ENCODE results near the gene PSMD1.

PSMD1 gene

DNA sequence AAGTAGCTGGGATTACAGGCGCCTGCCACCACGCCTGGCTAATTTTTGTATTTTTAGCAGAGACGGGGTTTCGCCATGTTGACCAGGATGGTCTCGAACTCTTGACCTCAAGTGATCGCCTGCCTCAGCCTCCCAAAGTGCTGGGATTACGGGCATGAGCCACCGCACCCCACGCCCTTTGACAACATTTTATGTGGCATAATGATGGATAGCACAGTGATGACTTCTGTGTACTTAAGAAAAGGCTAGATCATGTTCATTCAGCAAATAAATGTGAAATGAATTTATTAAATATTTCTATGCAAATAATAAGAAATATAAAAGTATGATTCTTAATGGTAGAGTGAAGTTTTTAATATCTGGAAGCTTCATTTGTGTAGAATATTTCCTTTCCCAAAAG, 70.8 kb downstream of the PSMD1 start:
- no peak for DNase-seq (ENCODE audit: low spot score)
- no peak overlapping the region for H3K27ac ChIP-seq
- TF ChIP-seq, protein P1, sequence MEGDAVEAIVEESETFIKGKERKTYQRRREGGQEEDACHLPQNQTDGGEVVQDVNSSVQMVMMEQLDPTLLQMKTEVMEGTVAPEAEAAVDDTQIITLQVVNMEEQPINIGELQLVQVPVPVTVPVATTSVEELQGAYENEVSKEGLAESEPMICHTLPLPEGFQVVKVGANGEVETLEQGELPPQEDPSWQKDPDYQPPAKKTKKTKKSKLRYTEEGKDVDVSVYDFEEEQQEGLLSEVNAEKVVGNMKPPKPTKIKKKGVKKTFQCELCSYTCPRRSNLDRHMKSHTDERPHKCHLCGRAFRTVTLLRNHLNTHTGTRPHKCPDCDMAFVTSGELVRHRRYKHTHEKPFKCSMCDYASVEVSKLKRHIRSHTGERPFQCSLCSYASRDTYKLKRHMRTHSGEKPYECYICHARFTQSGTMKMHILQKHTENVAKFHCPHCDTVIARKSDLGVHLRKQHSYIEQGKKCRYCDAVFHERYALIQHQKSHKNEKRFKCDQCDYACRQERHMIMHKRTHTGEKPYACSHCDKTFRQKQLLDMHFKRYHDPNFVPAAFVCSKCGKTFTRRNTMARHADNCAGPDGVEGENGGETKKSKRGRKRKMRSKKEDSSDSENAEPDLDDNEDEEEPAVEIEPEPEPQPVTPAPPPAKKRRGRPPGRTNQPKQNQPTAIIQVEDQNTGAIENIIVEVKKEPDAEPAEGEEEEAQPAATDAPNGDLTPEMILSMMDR (IDR thresholded peaks at IDR 0.05) = no peak
- no peak overlapping the region for H3K4me3 ChIP-seq

DNA sequence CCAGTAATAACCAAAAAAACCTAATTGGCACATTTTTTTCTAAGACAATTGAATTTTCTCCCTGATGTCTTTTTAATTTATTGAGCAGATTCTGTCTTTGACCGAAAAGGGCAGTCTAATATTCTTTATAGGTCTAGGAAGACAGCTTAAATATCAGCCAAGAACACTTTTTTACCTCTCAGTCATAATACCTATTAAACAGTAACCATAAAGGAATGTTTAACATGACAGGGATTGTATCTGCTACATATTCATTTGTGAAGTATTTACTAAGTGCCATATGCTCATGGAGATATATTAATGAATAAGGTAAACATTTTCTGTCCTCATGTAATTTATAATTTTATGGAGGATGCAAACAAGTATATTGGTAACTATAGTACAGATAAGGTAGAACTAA, 71.3 kb downstream of the PSMD1 start:
- no peak overlapping the region for H3K4me3 ChIP-seq
- no peak for DNase-seq (ENCODE audit: low spot score)
- H3K27ac ChIP-seq = no peak overlapping the region
- TF ChIP-seq, protein P1 (IDR thresholded peaks at IDR 0.05) = no peak

GRCh38 chr2:231128541-231128940, 71.9 kb downstream of the PSMD1 start:
- TF ChIP-seq, protein P1 (IDR thresholded peaks at IDR 0.05) = no peak
- no peak overlapping the region for H3K4me3 ChIP-seq
- no peak overlapping the region for H3K27ac ChIP-seq
- no peak for DNase-seq (ENCODE audit: low spot score)

- no peak for DNase-seq (ENCODE audit: low spot score)
- H3K27ac ChIP-seq = no peak overlapping the region
- TF ChIP-seq, protein P1 (IDR thresholded peaks at IDR 0.05) = no peak
- H3K4me3 ChIP-seq = no peak overlapping the region
Observed at GRCh38 chr2:231129216-231129615, 72.5 kb downstream of the PSMD1 start.

GRCh38 chr2:231130336-231131056, 73.8 kb downstream of the PSMD1 start:
- H3K4me3 ChIP-seq = no peak overlapping the region
- DNase-seq (ENCODE audit: low spot score) = no peak
- no peak overlapping the region for H3K27ac ChIP-seq
- TF ChIP-seq, protein P1 (IDR thresholded peaks at IDR 0.05) = no peak

- no peak for DNase-seq (ENCODE audit: low spot score)
- Histone ChIP-seq H3K27ac (no peak overlapping the region), H3K4me3 (no peak overlapping the region)
- TF ChIP-seq, protein P1 (IDR thresholded peaks at IDR 0.05) = no peak
Observed at GRCh38 chr2:231132129-231132528, 75.5 kb downstream of the PSMD1 start.

DNA sequence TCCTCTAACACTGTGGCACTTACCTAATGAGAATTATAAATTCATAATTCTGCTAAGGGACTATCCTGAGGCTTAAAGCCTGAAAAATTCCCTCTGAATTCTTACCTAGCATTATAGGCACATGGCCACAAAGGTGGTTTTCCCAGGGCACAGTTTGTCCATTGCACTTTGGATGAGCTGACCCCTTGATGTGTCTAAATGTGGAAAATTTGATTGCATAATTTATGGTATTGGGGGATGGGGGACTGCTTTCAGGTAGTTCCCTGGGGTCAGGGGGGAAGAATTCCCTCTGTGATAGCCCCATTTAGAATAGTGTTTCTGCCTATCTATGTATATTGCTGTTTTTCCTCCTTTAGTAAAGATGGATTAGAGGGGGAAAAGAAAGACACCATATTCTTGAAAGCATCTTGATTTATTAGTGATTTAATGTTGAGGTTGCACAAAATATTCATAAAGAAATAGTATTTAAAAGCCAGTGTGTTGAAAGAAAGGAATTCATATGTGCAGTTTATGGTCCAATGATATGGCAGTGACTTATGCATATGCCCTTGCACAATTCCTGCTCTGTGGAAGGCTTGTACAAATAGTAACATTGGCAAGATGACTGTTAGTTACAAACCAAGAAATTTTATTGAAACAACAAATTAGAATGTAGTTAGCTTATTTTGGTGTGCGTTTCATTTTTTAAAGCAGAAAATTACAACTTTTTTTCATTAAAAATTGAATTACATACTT, 76.9 kb downstream of the PSMD1 start:
- TF ChIP-seq, protein P1 (IDR thresholded peaks at IDR 0.05) = no peak
- Histone ChIP-seq H3K27ac (no peak overlapping the region), H3K4me3 (no peak overlapping the region)
- DNase-seq (ENCODE audit: low spot score) = no peak
